Caco-2 (cell line): ENCODE data around the gene SMR3A. TPM values are rescaled to one million over a fixed set of nuclear protein-coding genes. Genes with fewer than 3 reads are reported as not detected.

Source experiments
- Bru-seq: library from RNA; stranded (reverse); fragments of 400-500 nt; gene quantifications from one replicate; lab custom pipeline; 2021; lab: Mats Ljungman, UMichigan
- BruChase-seq, 2 experiments: library from RNA; stranded (reverse); fragments of 400-500 nt; gene quantifications; one replicate each; lab custom pipeline; 2021; lab: Mats Ljungman, UMichigan
- BruUV-seq: library from RNA; stranded (reverse); fragments of 400-500 nt; replicated peaks from 2 replicates; lab custom pipeline; 2021; lab: Mats Ljungman, UMichigan
- CTCF ChIA-PET: fragments of 300-600 bp; sonication (Branson Sonifier 250); formaldehyde crosslinking; loops from one replicate; lab custom pipeline; 2022; ENCODE audit warnings: antibody characterized with exemption; lab: Charles Lee
- POLR2A ChIA-PET: fragments of 300-600 bp; sonication (Branson Sonifier 250); formaldehyde crosslinking; loops from one replicate; lab custom pipeline; 2022; ENCODE audit warnings: antibody characterized with exemption; lab: Charles Lee
- DNase-seq, 2 experiments: peaks; one replicate each; pipeline versions ENCODE4 v3.0.0 to v3.0.0-alpha.2; 2020 to 2022
- H3K27me3 ChIP-seq: replicated peaks from 2 replicates; pipeline ENCODE4 v1.6.0; 2011; ENCODE audit warnings: low read length; ENCODE audit not compliant: control insufficient read depth, insufficient read depth
- H3K36me3 ChIP-seq: 2 replicates; pipeline ENCODE4 v1.5.1; 2011; ENCODE audit warnings: low read length; ENCODE audit not compliant: control insufficient read depth, insufficient read depth
- H3K4me1 ChIP-seq: fragments of 250-450 bp; sonication (Bioruptor Pico); 2 replicates; pipeline ENCODE4 v1.5.1; 2020; ENCODE audit warnings: mild to moderate bottlenecking
- H3K4me3 ChIP-seq: 2 replicates; pipeline ENCODE4 v1.5.1; 2011; ENCODE audit warnings: low read depth, mild to moderate bottlenecking, control low read depth, low read length
- H3K9me3 ChIP-seq: fragments of 250-450 bp; sonication (Bioruptor Pico); 2 replicates; pipeline ENCODE4 v1.5.1; 2020; ENCODE audit warnings: mild to moderate bottlenecking, moderate library complexity
- H3K27ac Mint-ChIP-seq: one replicate; pipeline ENCODE4 v1.8.0; 2022; ENCODE audit warnings: mixed read lengths; ENCODE audit not compliant: unreplicated experiment
- H3K27me3 Mint-ChIP-seq: one replicate; pipeline ENCODE4 v1.8.0; 2022; ENCODE audit warnings: mixed read lengths; ENCODE audit not compliant: insufficient read depth, unreplicated experiment
- H3K36me3 Mint-ChIP-seq: one replicate; pipeline ENCODE4 v1.8.0; 2022; ENCODE audit warnings: mild to moderate bottlenecking, mixed read lengths; ENCODE audit not compliant: insufficient read depth, unreplicated experiment
- H3K4me1 Mint-ChIP-seq: one replicate; pipeline ENCODE4 v1.8.0; 2022; ENCODE audit warnings: low read depth, mixed read lengths; ENCODE audit not compliant: unreplicated experiment
- H3K4me3 Mint-ChIP-seq: one replicate; pipeline ENCODE4 v1.8.0; 2022; ENCODE audit warnings: mild to moderate bottlenecking, moderate library complexity, mixed read lengths; ENCODE audit not compliant: unreplicated experiment
- H3K9me3 Mint-ChIP-seq: one replicate; pipeline ENCODE4 v1.8.0; 2022; ENCODE audit warnings: mixed read lengths; ENCODE audit not compliant: unreplicated experiment
- CTCF ChIP-seq, 2 experiments: fragments of 200-600 bp in 1 of 2; IDR thresholded peaks; 1 replicate in 1 of 2; 2 replicates in 1 of 2; pipeline versions ENCODE4 v1.5.1 to v1.8.0; 2011 to 2022; ENCODE audit warnings: antibody characterized with exemption in 1 of 2, control low read depth in 1 of 2, inconsistent platforms in 1 of 2, low read depth in 1 of 2, low read length in 1 of 2, mild to moderate bottlenecking in 1 of 2, moderate library complexity in 1 of 2; ENCODE audit not compliant: insufficient read depth in 1 of 2, severe bottlenecking in 1 of 2, unreplicated experiment in 1 of 2
- intact Hi-C: fragments of 100-400 bp; cut with micrococcal nuclease; formaldehyde crosslinking; loops from one replicate; pipeline ENCODE4 v1.10.0; 2022; ENCODE audit not compliant: unreplicated experiment
- long read RNA-seq: library from polyadenylated mRNA; stranded (forward); transcript quantifications from one replicate; pipeline ENCODE4 v2.0.0, GENCODE V29; 2022
- total RNA-seq: library from RNA; stranded (reverse); gene quantifications from 2 replicates; pipeline ENCODE4 v1.2.3, GENCODE V29; 2022

The SMR3A gene
- not detected in 2 replicates for total RNA-seq
- Bru-seq, nascent RNA, result not detected
- not detected for BruChase-seq, experiment 1, labeled RNA remaining after a 2-hour chase
- not detected for BruChase-seq, experiment 2, labeled RNA remaining after a 6-hour chase
- long read RNA-seq, result 0 reads

- Mint-ChIP-seq H3K4me3 (no peak within 1 kb of the TSS), H3K9me3 (no peaks in the 10 kb centered on the region), H3K36me3 (no peaks in the 10 kb centered on the region), H3K27me3 (no peaks in the 10 kb centered on the region), H3K4me1 (no peaks in the 10 kb centered on the region), H3K27ac (no peak within 1 kb of the TSS)
- Histone ChIP-seq H3K4me1 (no peaks in the 10 kb centered on the region), H3K4me3 (no peak within 1 kb of the TSS), H3K36me3 (no peaks in the 10 kb centered on the region), H3K27me3 (no peaks in the 10 kb centered on the region), H3K9me3 (no peaks in the 10 kb centered on the region)
- POLR2A ChIA-PET, result no interaction called here
- CTCF ChIA-PET, result no interaction called here
- DNase-seq, result no peak
- no peak for TF ChIP-seq CTCF (IDR thresholded peaks at IDR 0.05; ENCODE audit: insufficient read depth in 1 of 2, low read depth in 1 of 2, low read length in 1 of 2, severe bottlenecking in 1 of 2, unreplicated experiment in 1 of 2)
- intact Hi-C loops, result no loop called here
- BruUV-seq, result no TSS peak
These were observed at the start of gene SMR3A for GRCh38 chr4:70360460-70360859. SMR3A (plus strand) TSS chr4:70360760; CDS start chr4:70362116, 1,356 bp downstream.

GRCh38 chr4:70313736-70314135 lies 46.8 kb upstream of the SMR3A start:
- Mint-ChIP-seq H3K4me3 (no peak overlapping the region), H3K36me3 (no peaks in the 10 kb centered on the region), H3K27me3 (no peaks in the 10 kb centered on the region), H3K9me3 (no peaks in the 10 kb centered on the region), H3K27ac (no peak overlapping the region), H3K4me1 (no peaks in the 10 kb centered on the region)
- BruUV-seq, result no TSS peak
- ChIA-PET POLR2A (no interaction called here), CTCF (no interaction called here)
- Histone ChIP-seq H3K9me3 (no peaks in the 10 kb centered on the region), H3K4me3 (no peak overlapping the region), H3K4me1 (no peaks in the 10 kb centered on the region), H3K36me3 (no peaks in the 10 kb centered on the region), H3K27me3 (no peaks in the 10 kb centered on the region)
- intact Hi-C loops, result no loop called here
- TF ChIP-seq CTCF (IDR thresholded peaks at IDR 0.05; ENCODE audit: insufficient read depth in 1 of 2, low read depth in 1 of 2, low read length in 1 of 2, severe bottlenecking in 1 of 2, unreplicated experiment in 1 of 2), result no peak
- DNase-seq, result no peak

- Histone ChIP-seq H3K36me3 (no peaks in the 10 kb centered on the region), H3K4me3 (no peak overlapping the region), H3K9me3 (0 out of 2 replicates have a peak, but pooled peaks cover 3% of the 10 kb centered on the region), H3K4me1 (no peaks in the 10 kb centered on the region), H3K27me3 (no peaks in the 10 kb centered on the region)
- H3K9me3 Mint-ChIP-seq, result no peaks in the 10 kb centered on the region
- H3K36me3 Mint-ChIP-seq, result no peaks in the 10 kb centered on the region
- peaks cover 3% of the 10 kb centered on the region for H3K27me3 Mint-ChIP-seq
- no peak overlapping the region for H3K4me3 Mint-ChIP-seq
- no peak for DNase-seq
- intact Hi-C loops, result loop anchor here (1.0 to 2.0 kb wide), 2 partner anchors 189 to 243 kb away; no protein-coding TSS in a partner anchor
- ChIA-PET CTCF (no interaction called here), POLR2A (no interaction called here)
- H3K27ac Mint-ChIP-seq, result no peak overlapping the region
- H3K4me1 Mint-ChIP-seq, result no peaks in the 10 kb centered on the region
- no TSS peak for BruUV-seq
- no peak for TF ChIP-seq CTCF (IDR thresholded peaks at IDR 0.05; ENCODE audit: insufficient read depth in 1 of 2, low read depth in 1 of 2, low read length in 1 of 2, severe bottlenecking in 1 of 2, unreplicated experiment in 1 of 2)
These were observed 44.6 kb upstream of the SMR3A start for GRCh38 chr4:70315928-70316327.
